K562 (cell line): ENCODE measurements around the gene PPP1R15A. TPM values are rescaled to one million over a fixed set of nuclear protein-coding genes. Genes with fewer than 3 reads are reported as not detected.

Experiments
- CHD4 ChIP-seq: fragments of 200-600 bp; sonication (generic); IDR thresholded peaks from 3 replicates; pipeline ENCODE4 v1.6.1; 2012; ENCODE audit warnings: low read depth, mild to moderate bottlenecking, mixed read lengths, low read length, inconsistent platforms; ENCODE audit not compliant: insufficient read depth, insufficient replicate concordance, poor library complexity, severe bottlenecking
- DDX20 ChIP-seq: fragments of 450-650 bp; IDR thresholded peaks from 2 replicates; pipeline ENCODE4 v1.6.1; 2016; ENCODE audit warnings: missing genetic modification characterization, low read depth, mild to moderate bottlenecking, missing compliant biosample characterization, moderate library complexity
- DPF2 ChIP-seq: fragments of 450-650 bp; IDR thresholded peaks from 2 replicates; pipeline ENCODE4 v1.6.1; 2016
- ELF2 ChIP-seq: fragments of 250-450 bp; sonication (Bioruptor Pico); IDR thresholded peaks from 2 replicates; pipeline ENCODE4 v1.5.0; 2021; ENCODE audit warnings: mild to moderate bottlenecking
- FOXK1 ChIP-seq: sonication (generic); formaldehyde crosslinking; IDR thresholded peaks from 2 replicates; pipeline ENCODE4 v1.8.0; 2022; ENCODE audit warnings: missing genetic modification reagents, mild to moderate bottlenecking, borderline replicate concordance
- PHF20 ChIP-seq: fragments of 450-650 bp; IDR thresholded peaks from 2 replicates; pipeline ENCODE4 v1.6.1; 2018; ENCODE audit not compliant: partially characterized antibody
- POLR2AphosphoS2 ChIP-seq: IDR thresholded peaks from 2 replicates; pipeline ENCODE4 v1.6.1; 2012; ENCODE audit warnings: low read length, improper control_type of control experiment
- PTRF ChIP-seq: fragments of 450-650 bp; IDR thresholded peaks from 2 replicates; pipeline ENCODE4 v1.6.1; 2016; ENCODE audit warnings: mild to moderate bottlenecking, missing genetic modification characterization, missing compliant biosample characterization
- SRSF9 ChIP-seq: fragments of 200-400 bp; formaldehyde crosslinking; IDR thresholded peaks from 2 replicates; pipeline ENCODE4 v1.6.1; 2017; ENCODE audit warnings: low read depth, low read length, borderline replicate concordance
- TCFL5 ChIP-seq: fragments of 250-450 bp; sonication (Bioruptor Pico); conservative IDR thresholded peaks from 2 replicates; pipeline ENCODE4 v1.6.1; 2021; ENCODE audit warnings: mild to moderate bottlenecking, moderate library complexity, matching md5 sums
- THRB ChIP-seq: fragments of 450-650 bp; formaldehyde crosslinking; conservative IDR thresholded peaks from 2 replicates; pipeline ENCODE4 v1.4.0; 2022; ENCODE audit warnings: mild to moderate bottlenecking, missing genetic modification characterization
- USF2 ChIP-seq: sonication (generic); formaldehyde crosslinking; IDR thresholded peaks from 2 replicates; pipeline ENCODE4 v1.5.0; 2020; ENCODE audit warnings: missing genetic modification reagents
- ZNF785 ChIP-seq: fragments of 250-450 bp; sonication (Bioruptor Pico); IDR thresholded peaks from 2 replicates; pipeline ENCODE4 v1.4.0; 2020; ENCODE audit warnings: mild to moderate bottlenecking
- ZSCAN32 ChIP-seq: fragments of 450-650 bp; formaldehyde crosslinking; IDR thresholded peaks from 2 replicates; pipeline ENCODE4 v1.4.0; 2020; ENCODE audit warnings: mild to moderate bottlenecking, moderate library complexity
- ZZZ3 ChIP-seq: fragments of 450-650 bp; IDR thresholded peaks from 2 replicates; pipeline ENCODE4 v1.6.1; 2016; ENCODE audit warnings: antibody characterized with exemption, mild to moderate bottlenecking, moderate library complexity
- polyA plus RNA-seq, 8 experiments: library from polyadenylated mRNA; depleted of rRNA in 4 of 8; stranded (reverse) in 5 of 8; unstranded in 3 of 8; fragments of >200 nt; fragmentation: Nextera tagmentation in 2 of 8; fragmentation: Illumina TruSeq in 1 of 8; extraction: Ambion mirVana in 2 of 8; extraction: Trizol in 1 of 8; gene quantifications; 2 replicates each; pipeline versions ENCODE4 v1.2.1 to v1.2.3, GENCODE V29; 2011 to 2014; ENCODE audit warnings: inconsistent platforms in 1 of 8, missing spikeins in 1 of 8
- total RNA-seq, 7 experiments: library from RNA; depleted of rRNA in 6 of 7; stranded (reverse); fragments of >200 nt in 6 of 7; fragmentation: Illumina TruSeq in 2 of 7; extraction: Trizol in 2 of 7; gene quantifications; 2 replicates each; pipeline versions ENCODE4 v1.2.1 to v1.2.3, GENCODE V29; 2011 to 2021; ENCODE audit warnings: low replicate concordance in 1 of 7
- TF ChIP-seq, protein P1 (sequence below): IDR thresholded peaks from 3 replicates; pipeline ENCODE4 v1.6.1; 2011; ENCODE audit warnings: borderline replicate concordance, mild to moderate bottlenecking, moderate library complexity; ENCODE audit not compliant: insufficient read length; ENCODE audit errors: extremely low read depth
- TF ChIP-seq, protein P2 (sequence below): fragments of 250-450 bp; sonication (Bioruptor Pico); IDR thresholded peaks from 2 replicates; pipeline ENCODE4 v1.5.0; 2021; ENCODE audit warnings: mild to moderate bottlenecking, borderline replicate concordance
- TF ChIP-seq, protein P3 (sequence below): sonication (generic); formaldehyde crosslinking; IDR thresholded peaks from 2 replicates; pipeline ENCODE4 v1.8.1; 2023; ENCODE audit warnings: mild to moderate bottlenecking, missing genetic modification reagents, moderate library complexity

The PPP1R15A gene
- total and polyA plus RNA-seq, 9 of the 15 experiments (the other 6 are each of a cell fraction or from before 2014, with no cell fraction given): 0.42 to 73.7 (median 44.0) TPM

- TF ChIP-seq SRSF9 (no peak), PHF20 (no peak), TCFL5 (0 out of 2 replicates have a peak, but pooled peaks have one; percentile 42), THRB (CRISPR knock-in tag) (peak; percentile 32; the same call in 1 of the 2 replicates), ZZZ3 (no peak), DPF2 (peak; percentile 99), USF2 (CRISPR knock-in tag) (no peak), FOXK1 (CRISPR knock-in tag) (0 out of 2 replicates have a peak, but pooled peaks have one; percentile 37), ELF2 (CRISPR knock-in tag) (no peak), CHD4 (no peak), PTRF (peak; percentile 71; the same call in 1 of the 2 replicates), POLR2AphosphoS2 (peak; percentile 96), ZNF785 (CRISPR knock-in tag) (no peak), DDX20 (tag) (no peak), ZSCAN32 (CRISPR knock-in tag) (no peak)
- TF ChIP-seq, protein P1, sequence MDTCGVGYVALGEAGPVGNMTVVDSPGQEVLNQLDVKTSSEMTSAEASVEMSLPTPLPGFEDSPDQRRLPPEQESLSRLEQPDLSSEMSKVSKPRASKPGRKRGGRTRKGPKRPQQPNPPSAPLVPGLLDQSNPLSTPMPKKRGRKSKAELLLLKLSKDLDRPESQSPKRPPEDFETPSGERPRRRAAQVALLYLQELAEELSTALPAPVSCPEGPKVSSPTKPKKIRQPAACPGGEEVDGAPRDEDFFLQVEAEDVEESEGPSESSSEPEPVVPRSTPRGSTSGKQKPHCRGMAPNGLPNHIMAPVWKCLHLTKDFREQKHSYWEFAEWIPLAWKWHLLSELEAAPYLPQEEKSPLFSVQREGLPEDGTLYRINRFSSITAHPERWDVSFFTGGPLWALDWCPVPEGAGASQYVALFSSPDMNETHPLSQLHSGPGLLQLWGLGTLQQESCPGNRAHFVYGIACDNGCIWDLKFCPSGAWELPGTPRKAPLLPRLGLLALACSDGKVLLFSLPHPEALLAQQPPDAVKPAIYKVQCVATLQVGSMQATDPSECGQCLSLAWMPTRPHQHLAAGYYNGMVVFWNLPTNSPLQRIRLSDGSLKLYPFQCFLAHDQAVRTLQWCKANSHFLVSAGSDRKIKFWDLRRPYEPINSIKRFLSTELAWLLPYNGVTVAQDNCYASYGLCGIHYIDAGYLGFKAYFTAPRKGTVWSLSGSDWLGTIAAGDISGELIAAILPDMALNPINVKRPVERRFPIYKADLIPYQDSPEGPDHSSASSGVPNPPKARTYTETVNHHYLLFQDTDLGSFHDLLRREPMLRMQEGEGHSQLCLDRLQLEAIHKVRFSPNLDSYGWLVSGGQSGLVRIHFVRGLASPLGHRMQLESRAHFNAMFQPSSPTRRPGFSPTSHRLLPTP: no peak
- TF ChIP-seq, protein P2, sequence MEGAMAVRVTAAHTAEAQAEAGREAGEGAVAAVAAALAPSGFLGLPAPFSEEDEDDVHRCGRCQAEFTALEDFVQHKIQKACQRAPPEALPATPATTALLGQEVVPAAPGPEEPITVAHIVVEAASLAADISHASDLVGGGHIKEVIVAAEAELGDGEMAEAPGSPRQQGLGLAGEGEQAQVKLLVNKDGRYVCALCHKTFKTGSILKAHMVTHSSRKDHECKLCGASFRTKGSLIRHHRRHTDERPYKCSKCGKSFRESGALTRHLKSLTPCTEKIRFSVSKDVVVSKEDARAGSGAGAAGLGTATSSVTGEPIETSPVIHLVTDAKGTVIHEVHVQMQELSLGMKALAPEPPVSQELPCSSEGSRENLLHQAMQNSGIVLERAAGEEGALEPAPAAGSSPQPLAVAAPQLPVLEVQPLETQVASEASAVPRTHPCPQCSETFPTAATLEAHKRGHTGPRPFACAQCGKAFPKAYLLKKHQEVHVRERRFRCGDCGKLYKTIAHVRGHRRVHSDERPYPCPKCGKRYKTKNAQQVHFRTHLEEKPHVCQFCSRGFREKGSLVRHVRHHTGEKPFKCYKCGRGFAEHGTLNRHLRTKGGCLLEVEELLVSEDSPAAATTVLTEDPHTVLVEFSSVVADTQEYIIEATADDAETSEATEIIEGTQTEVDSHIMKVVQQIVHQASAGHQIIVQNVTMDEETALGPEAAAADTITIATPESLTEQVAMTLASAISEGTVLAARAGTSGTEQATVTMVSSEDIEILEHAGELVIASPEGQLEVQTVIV (CRISPR knock-in tag): peak; percentile 52; the same call in 1 of the 2 replicates
- TF ChIP-seq, protein P3, sequence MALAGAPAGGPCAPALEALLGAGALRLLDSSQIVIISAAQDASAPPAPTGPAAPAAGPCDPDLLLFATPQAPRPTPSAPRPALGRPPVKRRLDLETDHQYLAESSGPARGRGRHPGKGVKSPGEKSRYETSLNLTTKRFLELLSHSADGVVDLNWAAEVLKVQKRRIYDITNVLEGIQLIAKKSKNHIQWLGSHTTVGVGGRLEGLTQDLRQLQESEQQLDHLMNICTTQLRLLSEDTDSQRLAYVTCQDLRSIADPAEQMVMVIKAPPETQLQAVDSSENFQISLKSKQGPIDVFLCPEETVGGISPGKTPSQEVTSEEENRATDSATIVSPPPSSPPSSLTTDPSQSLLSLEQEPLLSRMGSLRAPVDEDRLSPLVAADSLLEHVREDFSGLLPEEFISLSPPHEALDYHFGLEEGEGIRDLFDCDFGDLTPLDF (CRISPR knock-in tag): 0 out of 2 replicates have a peak, but pooled peaks have one; percentile 55
These were observed 6.2 kb downstream of the PPP1R15A start (continued) for GRCh38 chr19:48878196-48879024.
